Testis (tissue), 2 donors: ENCODE measurements around the gene MPV17.

Experiments used
- CTCF ChIP-seq, 3 experiments: fragments of 450-650 bp in 2 of 3; fragments of 200-600 bp in 1 of 3; sonication (generic) in 1 of 3; IDR thresholded peaks; one replicate each; pipeline ENCODE4 v1.5.1; 2016 to 2019; ENCODE audit warnings: antibody characterized with exemption in 3 of 3, mild to moderate bottlenecking in 2 of 3, moderate library complexity in 1 of 3
- POLR2A ChIP-seq: fragments of 450-650 bp; IDR thresholded peaks from one replicate; pipeline ENCODE4 v1.6.1; 2017; ENCODE audit warnings: antibody characterized with exemption, mild to moderate bottlenecking, moderate library complexity

GRCh38 chr2:27291865-27292264 is 31.0 kb downstream of the MPV17 start:
- no peak for TF ChIP-seq CTCF (IDR thresholded peaks at IDR 0.05)
- TF ChIP-seq POLR2A: no peak
